GM23338 (cell line): ENCODE results near the gene R3HDML. TPM values are rescaled to one million over a fixed set of nuclear protein-coding genes. Genes with fewer than 3 reads are reported as not detected.

Source experiments
- CTCF ChIP-seq, 2 experiments: fragments of 200-600 bp in 1 of 2; sonication (generic) in 1 of 2; conservative IDR thresholded peaks; 2 replicates each; pipeline versions ENCODE4 v1.5.1 to v1.6.1; 2016 to 2017; ENCODE audit warnings: antibody characterized with exemption in 2 of 2, low read depth in 2 of 2, mild to moderate bottlenecking in 2 of 2, moderate library complexity in 1 of 2
- STAT1 ChIP-seq: IDR thresholded peaks from one replicate; pipeline ENCODE4 v1.6.1; 2016; ENCODE audit warnings: antibody characterized with exemption; ENCODE audit not compliant: unreplicated experiment
- ZNF331 ChIP-seq: fragments of 250-450 bp; sonication (Bioruptor Pico); IDR thresholded peaks from 2 replicates; pipeline ENCODE4 v1.5.0; 2020; ENCODE audit warnings: low read depth, mild to moderate bottlenecking, moderate library complexity
- polyA plus RNA-seq: library from polyadenylated mRNA; unstranded; fragments of >200 nt; fragmentation: Nextera tagmentation; extraction: Ambion mirVana; gene quantifications from 2 replicates; pipeline ENCODE4 v1.2.1, GENCODE V29; 2016
- small RNA-seq: library from RNA; depleted of rRNA; stranded (forward); fragments of <200 nt; gene quantifications from one replicate; pipeline ENCODE3, GENCODE V24; 2014; ENCODE audit warnings: low replicate concordance
- total RNA-seq: library from RNA; depleted of rRNA; stranded (reverse); fragments of >200 nt; shearing (Covaris generic); gene quantifications from 2 replicates; pipeline ENCODE4 v1.2.3, GENCODE V29; 2014; rRNA removed

Gene R3HDML
- total and polyA plus RNA-seq, 2 experiments from 2014 or later = not detected

- TF ChIP-seq CTCF (conservative IDR thresholded peaks at IDR 0.05; ENCODE audit: low read depth in 2 of 2) = no peak
- TF ChIP-seq STAT1 = no peak
- TF ChIP-seq ZNF331 (CRISPR knock-in tag) = no peak
These were observed 63.8 kb downstream of the R3HDML start (continued) for GRCh38 chr20:44400671-44400969.

Small RNAs within 50 kb of the gene (small RNA-seq; reads per million reads assigned to genes)
- gene RF00019 = not detected

Other genes with a start within 250 kb of the R3HDML start
- 0.78 and 1.1 TPM in 2 replicates for gene JPH2, start 149.9 kb upstream of the R3HDML start, total RNA-seq
- gene JPH2, start 149.9 kb upstream of the R3HDML start, polyA plus RNA-seq = 0.16 and 0.43 TPM in 2 replicates
- gene OSER1, start 126.3 kb upstream of the R3HDML start, total RNA-seq = 31.1 and 32.4 TPM in 2 replicates
- gene OSER1, start 126.3 kb upstream of the R3HDML start, polyA plus RNA-seq = 22.1 and 25.2 TPM in 2 replicates
- gene GDAP1L1, start 89.7 kb upstream of the R3HDML start, total RNA-seq = 6.9 and 11.2 TPM in 2 replicates
- 4.5 and 5.9 TPM in 2 replicates for gene GDAP1L1, start 89.7 kb upstream of the R3HDML start, polyA plus RNA-seq
- gene FITM2, start 25.8 kb upstream of the R3HDML start, total RNA-seq = 1.6 and 3.5 TPM in 2 replicates
- 0.73 and 0.87 TPM in 2 replicates for gene FITM2, start 25.8 kb upstream of the R3HDML start, polyA plus RNA-seq
- gene HNF4A, start 18.7 kb downstream of the R3HDML start, total RNA-seq = not detected in 2 replicates
- not detected in 2 replicates for gene HNF4A, start 18.7 kb downstream of the R3HDML start, polyA plus RNA-seq
- gene TTPAL, start 138.8 kb downstream of the R3HDML start, total RNA-seq = 10.2 TPM in 2 replicates
- gene TTPAL, start 138.8 kb downstream of the R3HDML start, polyA plus RNA-seq = 3.5 and 3.7 TPM in 2 replicates
- gene SERINC3, start 185.0 kb downstream of the R3HDML start, total RNA-seq = 25.4 and 33.0 TPM in 2 replicates
- gene SERINC3, start 185.0 kb downstream of the R3HDML start, polyA plus RNA-seq = 18.1 and 18.6 TPM in 2 replicates
- 23.9 and 33.2 TPM in 2 replicates for gene PKIG, start 245.5 kb downstream of the R3HDML start, total RNA-seq
- gene PKIG, start 245.5 kb downstream of the R3HDML start, polyA plus RNA-seq = 29.7 and 34.9 TPM in 2 replicates